ENCODE data around the gene INPP5E. TPM values are rescaled to one million over a fixed set of nuclear protein-coding genes. Genes with fewer than 3 reads are reported as not detected.

The INPP5E gene
- total and polyA plus RNA-seq, 10 of the 15 experiments (the other 5 are each of a cell fraction or from before 2014, with no cell fraction given), result 0.24 to 16.0 (median 5.3) TPM

DNA sequence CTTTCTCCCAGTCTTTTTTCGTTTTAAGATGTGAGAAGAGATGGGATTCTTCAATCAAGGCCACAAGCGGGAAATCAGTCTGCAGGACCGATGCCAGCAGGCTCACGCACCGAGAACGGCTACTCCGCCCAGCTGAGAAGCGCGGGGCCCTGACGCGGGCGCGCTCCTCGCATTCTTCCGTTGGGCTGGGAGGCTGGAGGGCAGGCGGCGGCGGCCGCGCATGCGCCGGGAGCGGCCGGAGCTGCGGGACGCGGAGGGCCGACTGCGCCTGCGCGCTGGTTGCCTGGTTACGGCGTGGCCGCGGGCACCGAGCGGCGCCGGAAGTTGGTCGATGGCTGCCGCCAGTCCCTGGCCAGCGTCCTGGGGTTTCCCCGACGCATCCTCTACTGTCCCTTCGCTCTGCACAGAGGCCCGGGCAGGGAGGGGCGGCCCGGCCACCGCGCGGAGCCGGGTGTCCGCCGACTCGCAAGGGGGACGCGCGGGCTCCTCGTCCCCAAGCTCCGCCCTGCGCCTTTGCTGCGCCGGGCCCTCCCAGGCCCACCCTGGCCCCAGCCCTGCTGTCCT, 44.0 kb upstream of the INPP5E start (continued):
- TF ChIP-seq, protein P1, sequence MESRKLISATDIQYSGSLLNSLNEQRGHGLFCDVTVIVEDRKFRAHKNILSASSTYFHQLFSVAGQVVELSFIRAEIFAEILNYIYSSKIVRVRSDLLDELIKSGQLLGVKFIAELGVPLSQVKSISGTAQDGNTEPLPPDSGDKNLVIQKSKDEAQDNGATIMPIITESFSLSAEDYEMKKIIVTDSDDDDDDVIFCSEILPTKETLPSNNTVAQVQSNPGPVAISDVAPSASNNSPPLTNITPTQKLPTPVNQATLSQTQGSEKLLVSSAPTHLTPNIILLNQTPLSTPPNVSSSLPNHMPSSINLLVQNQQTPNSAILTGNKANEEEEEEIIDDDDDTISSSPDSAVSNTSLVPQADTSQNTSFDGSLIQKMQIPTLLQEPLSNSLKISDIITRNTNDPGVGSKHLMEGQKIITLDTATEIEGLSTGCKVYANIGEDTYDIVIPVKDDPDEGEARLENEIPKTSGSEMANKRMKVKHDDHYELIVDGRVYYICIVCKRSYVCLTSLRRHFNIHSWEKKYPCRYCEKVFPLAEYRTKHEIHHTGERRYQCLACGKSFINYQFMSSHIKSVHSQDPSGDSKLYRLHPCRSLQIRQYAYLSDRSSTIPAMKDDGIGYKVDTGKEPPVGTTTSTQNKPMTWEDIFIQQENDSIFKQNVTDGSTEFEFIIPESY (IDR thresholded peaks at IDR 0.05), result no peak
- 0 out of 2 replicates have a peak, but pooled peaks have one; percentile 69 for TF ChIP-seq CHD1 (IDR thresholded peaks at IDR 0.05; ENCODE audit: low read depth, low read length)
- TF ChIP-seq SUPT20H (IDR thresholded peaks at IDR 0.05; ENCODE audit: borderline replicate concordance, control insufficient read depth, low read depth, low read length), result no peak
- no peak for TF ChIP-seq NR2C1 (IDR thresholded peaks at IDR 0.05)
- TF ChIP-seq HDAC6 (IDR thresholded peaks at IDR 0.05; ENCODE audit: unreplicated experiment), result no peak
- TF ChIP-seq EZH2 (IDR thresholded peaks at IDR 0.05; ENCODE audit: borderline replicate concordance, control insufficient read depth, low read depth, low read length), result no peak
- TF ChIP-seq GABPA (IDR thresholded peaks at IDR 0.05; ENCODE audit: low read depth), result no peak
- TF ChIP-seq ZNF24 (IDR thresholded peaks at IDR 0.05), result no peak
- no peak for TF ChIP-seq SRF (IDR thresholded peaks at IDR 0.05; ENCODE audit: low read depth in 2 of 2, low read length in 2 of 2)
- no peak for TF ChIP-seq TCF12 (IDR thresholded peaks at IDR 0.05; ENCODE audit: low read depth, low read length)
- no peak for TF ChIP-seq PAX8 (IDR thresholded peaks at IDR 0.05)

Measured in GM12878 (cell line).